Right kidney (tissue), 9 donors: ENCODE results near the gene TMSB4X.
A peak's percentile ranks its signal among the peaks of the same experiment; 100 is the strongest.
"Not testable (repeated sequence)": the region's sequence is repeated elsewhere in the genome, so short reads cannot be mapped to it uniquely, and the experiment has no call there.

Experiments
- DNase-seq: peaks from one replicate; pipeline ENCODE4 v3.0.0-alpha.2; 2016
- long read RNA-seq, 8 donors: transcript quantifications; one replicate each; lab custom pipeline, GENCODE V29; 2026

TMSB4X gene
- long read RNA-seq, donor 1, transcript TMSB4X-203 (2 exons, 1,702 nt): minor isoform, 2,051 of 6,051 reads
- long read RNA-seq, donor 1, transcript TMSB4X-204 (3 exons, 628 nt): major isoform, 3,921 of 6,051 reads
- long read RNA-seq, donor 1, partial matches to known transcripts: 24 of 6,051 reads
- long read RNA-seq, donor 1, other reads (novel, unspliced or antisense): 52 of 6,051 reads
- long read RNA-seq, donor 2, transcript TMSB4X-204 (3 exons, 628 nt): major isoform, 2,338 of 3,518 reads
- long read RNA-seq, donor 2, transcript TMSB4X-203 (2 exons, 1,702 nt): minor isoform, 1,147 of 3,518 reads
- long read RNA-seq, donor 2, partial matches to known transcripts: 12 of 3,518 reads
- long read RNA-seq, donor 2, other reads (novel, unspliced or antisense): 21 of 3,518 reads
- long read RNA-seq, donor 3, transcript TMSB4X-203 (2 exons, 1,702 nt): minor isoform, 814 of 2,331 reads
- long read RNA-seq, donor 3, transcript TMSB4X-204 (3 exons, 628 nt): major isoform, 1,495 of 2,331 reads
- long read RNA-seq, donor 3, partial matches to known transcripts: 5 of 2,331 reads
- long read RNA-seq, donor 3, other reads (novel, unspliced or antisense): 15 of 2,331 reads
- long read RNA-seq, donor 4, transcript TMSB4X-203 (2 exons, 1,702 nt): minor isoform, 1,305 of 3,741 reads
- long read RNA-seq, donor 4, transcript TMSB4X-204 (3 exons, 628 nt): major isoform, 2,368 of 3,741 reads
- long read RNA-seq, donor 4, partial matches to known transcripts: 16 of 3,741 reads
- long read RNA-seq, donor 4, other reads (novel, unspliced or antisense): 51 of 3,741 reads
- long read RNA-seq, donor 5, transcript TMSB4X-204 (3 exons, 628 nt): major isoform, 2,703 of 4,037 reads
- long read RNA-seq, donor 5, transcript TMSB4X-203 (2 exons, 1,702 nt): minor isoform, 1,298 of 4,037 reads
- long read RNA-seq, donor 5, partial matches to known transcripts: 10 of 4,037 reads
- long read RNA-seq, donor 5, other reads (novel, unspliced or antisense): 23 of 4,037 reads
- long read RNA-seq, donor 6, transcript TMSB4X-203 (2 exons, 1,702 nt): minor isoform, 1,388 of 4,198 reads
- long read RNA-seq, donor 6, transcript TMSB4X-204 (3 exons, 628 nt): major isoform, 2,757 of 4,198 reads
- long read RNA-seq, donor 6, partial matches to known transcripts: 12 of 4,198 reads
- long read RNA-seq, donor 6, other reads (novel, unspliced or antisense): 38 of 4,198 reads
- long read RNA-seq, donor 7, transcript TMSB4X-204 (3 exons, 628 nt): major isoform, 4,035 of 6,071 reads
- long read RNA-seq, donor 7, transcript TMSB4X-203 (2 exons, 1,702 nt): minor isoform, 1,961 of 6,071 reads
- long read RNA-seq, donor 7, partial matches to known transcripts: 21 of 6,071 reads
- long read RNA-seq, donor 7, other reads (novel, unspliced or antisense): 50 of 6,071 reads
- long read RNA-seq, donor 8, transcript TMSB4X-204 (3 exons, 628 nt): major isoform, 2,695 of 3,934 reads
- long read RNA-seq, donor 8, transcript TMSB4X-203 (2 exons, 1,702 nt): minor isoform, 1,203 of 3,934 reads
- long read RNA-seq, donor 8, partial matches to known transcripts: 7 of 3,934 reads
- long read RNA-seq, donor 8, other reads (novel, unspliced or antisense): 29 of 3,934 reads

DNA sequence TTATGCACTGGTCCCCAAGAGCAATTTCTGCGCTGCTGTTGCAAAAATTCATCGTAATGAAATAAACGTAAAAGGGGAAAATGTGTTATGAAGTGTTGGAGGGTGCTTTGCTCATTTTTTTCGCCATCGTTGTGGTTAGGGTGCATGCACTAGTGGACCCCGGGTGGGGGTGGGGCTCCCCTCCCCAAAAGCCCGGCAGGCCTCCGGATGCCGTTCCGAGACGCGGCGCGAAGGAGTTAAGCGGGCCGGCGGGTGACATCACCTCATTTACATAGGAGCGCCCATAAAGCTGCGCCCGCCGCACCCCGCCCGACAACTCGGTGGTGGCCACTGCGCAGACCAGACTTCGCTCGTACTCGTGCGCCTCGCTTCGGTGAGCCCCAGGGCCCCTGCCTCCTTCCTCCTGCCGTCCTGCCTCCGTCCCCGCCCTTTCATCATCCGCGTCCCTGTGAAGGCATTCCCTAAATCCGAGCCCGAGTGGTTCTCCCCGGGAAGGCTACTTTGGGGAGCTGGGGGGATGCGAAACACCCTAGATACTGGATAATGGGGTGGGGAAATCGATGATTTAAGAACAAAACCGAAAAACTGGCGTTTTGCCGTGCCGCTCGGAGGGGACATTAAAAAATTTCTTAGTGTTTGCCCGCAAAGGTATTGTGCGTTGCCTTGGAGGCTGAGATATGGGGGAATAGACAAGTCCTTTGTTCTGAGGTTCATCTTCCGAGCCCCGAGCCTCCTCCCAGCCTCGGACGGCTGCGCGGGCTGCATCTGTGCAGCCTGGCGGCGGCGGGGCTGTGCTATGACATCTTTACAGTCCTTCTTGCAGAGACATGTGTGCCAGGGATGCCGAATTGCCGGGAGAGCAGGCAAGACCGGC lies at the start of gene TMSB4X:
Gene TMSB4X, plus strand, starts transcription at position 315 of the 874 bp plus-strand sequence.
- DNase-seq: peak; percentile 78

DNA sequence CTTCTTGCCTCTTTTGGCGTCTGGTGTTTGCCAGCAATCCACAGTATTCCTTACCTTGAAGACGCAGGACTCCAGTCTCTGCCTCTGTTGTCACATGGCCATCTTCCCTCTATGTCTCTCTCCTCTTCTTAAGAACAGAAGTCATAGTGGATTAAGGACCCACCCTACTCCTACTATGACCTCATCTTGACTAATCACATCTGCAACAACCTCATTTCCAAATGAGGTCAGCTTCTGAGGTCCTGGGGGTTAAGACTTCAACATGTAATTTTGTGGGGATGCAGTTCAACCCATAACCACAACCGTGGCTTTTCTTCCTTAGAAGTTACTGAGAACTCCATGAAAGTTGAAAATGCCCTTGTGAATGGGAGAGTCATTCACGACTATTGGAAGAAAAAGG lies 45.2 kb upstream of the TMSB4X start:
- no peak for DNase-seq

DNA sequence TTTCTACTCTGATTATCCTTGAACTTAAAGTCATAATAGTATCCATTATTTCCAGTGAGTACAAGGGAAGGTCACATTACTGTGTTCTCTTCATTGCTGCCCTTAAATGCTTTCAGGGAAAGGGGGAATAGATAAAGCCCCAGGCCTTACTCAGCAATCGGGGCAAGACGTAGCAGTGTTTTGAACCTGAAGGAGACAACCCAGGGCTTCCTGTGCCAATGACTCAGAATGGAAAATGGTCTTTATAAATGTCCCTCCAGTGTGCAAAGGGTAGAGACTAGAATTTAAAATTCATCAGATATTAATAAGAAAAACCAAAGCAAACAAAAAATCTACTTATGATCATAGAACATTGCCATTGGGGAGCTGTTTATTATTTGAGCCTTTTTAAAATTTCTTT lies 44.8 kb upstream of the TMSB4X start:
- no peak for DNase-seq

DNA sequence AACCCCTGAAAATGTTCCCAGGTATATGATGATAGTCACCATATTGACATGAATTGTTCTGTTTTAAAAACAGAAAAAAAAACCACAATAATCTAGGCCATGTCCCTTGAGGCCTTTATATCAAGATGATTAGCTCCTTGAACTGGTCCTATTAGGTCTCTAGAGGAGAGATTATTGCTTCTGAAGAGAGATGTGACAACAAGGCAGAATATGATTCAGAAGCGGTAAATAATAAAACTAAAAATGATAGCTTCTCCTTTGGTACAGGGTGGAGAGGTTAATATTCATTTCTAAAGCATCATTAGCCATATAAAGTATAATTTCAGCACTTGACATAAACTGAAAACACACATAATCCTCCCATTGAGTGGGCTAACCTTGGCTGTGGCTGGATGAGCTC lies 42.7 kb upstream of the TMSB4X start:
- DNase-seq: no peak

DNA sequence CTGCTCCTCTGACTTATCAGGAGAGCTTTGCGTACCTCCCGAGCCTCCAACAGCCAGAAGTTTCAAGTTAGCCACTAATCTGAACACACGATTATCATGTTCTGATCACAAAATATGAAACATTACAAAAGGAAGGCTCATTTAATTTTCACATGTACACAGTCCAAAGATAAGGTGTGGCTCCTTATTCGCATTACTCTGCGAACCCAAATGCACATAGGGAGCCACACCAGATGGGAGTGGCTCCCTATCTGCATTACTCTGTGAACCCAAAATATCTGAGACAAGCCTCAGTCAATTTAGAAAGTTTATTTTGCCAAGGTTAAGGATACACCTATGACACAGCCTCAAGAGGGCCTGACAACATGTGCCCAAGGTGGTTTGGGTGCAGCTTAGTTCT lies 40.1 kb upstream of the TMSB4X start:
- DNase-seq: no peak

DNA sequence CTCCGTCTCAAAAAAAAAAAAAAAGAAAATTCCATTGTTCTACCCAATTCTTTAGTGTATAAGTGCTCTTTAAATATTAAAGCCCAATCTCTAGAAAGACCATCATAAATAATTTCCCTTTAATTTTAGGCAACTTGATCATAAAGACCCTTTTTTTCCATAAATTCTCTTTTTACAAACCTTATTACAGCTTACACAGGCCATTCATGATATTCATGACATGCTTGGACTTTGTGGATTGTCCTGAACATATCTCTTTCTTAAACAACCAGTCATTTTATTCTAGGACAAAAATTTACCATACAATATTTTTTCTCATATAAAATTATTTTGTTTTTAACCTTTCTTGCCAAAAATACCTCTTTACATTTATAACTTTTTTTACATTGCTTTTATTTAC lies 38.0 kb upstream of the TMSB4X start:
- no peak for DNase-seq

DNA sequence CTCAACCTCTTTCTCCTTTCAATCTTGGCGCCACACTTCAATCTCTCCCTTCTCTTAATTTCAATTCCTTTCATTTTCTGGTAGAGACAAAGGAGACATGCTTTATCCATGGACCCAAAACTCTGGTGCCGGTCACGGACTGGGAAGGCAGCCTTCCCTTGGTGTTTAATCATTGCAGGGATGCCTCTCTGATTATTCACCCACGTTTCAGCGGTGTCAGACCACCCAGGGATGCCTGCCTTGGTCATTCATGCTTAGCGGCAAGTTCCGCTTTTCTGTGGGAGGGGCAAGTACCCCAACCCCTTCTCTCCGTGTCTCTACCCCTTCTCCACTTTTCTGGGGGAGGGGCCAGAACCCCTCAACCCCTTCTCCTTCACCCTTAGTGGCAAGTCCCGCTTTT lies 34.4 kb upstream of the TMSB4X start:
- not testable (repeated sequence) for DNase-seq

DNA sequence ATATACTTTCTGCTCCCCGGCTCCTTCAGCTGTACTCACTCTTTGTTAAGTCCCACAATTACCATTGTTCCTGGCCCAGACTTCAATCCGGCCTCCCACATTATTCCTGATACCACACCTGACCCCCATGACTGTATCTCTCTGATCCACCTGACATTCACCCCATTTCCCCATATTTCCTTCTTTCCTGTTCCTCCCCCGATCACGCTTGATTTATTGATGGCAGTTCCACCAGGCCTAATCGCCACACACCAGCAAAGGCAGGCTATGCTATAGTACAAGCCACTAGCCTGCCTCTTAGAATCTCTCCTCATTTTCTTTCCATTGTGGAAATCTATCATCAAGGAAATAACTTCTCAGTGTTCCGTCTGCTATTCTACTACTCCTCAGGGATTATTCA lies 31.3 kb upstream of the TMSB4X start:
- not testable (repeated sequence) for DNase-seq

DNA sequence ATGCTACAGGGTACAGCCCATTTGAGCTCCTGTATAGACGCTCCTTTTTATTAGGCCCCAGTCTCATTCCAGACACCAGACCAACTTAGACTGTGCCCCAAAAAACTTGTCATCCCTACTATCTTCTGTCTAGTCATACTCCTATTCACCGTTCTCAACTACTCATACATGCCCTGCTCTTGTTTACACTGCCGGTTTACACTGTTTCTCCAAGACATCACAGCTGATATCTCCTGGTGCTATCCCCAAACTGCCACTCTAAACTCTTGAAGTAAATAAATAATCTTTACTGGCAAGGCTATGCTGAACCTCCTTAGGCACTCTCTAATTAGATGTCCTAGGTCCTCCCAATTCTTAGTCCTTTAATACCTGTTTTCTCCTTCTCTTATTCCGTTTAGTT lies 30.5 kb upstream of the TMSB4X start:
- DNase-seq: not testable (repeated sequence)

DNA sequence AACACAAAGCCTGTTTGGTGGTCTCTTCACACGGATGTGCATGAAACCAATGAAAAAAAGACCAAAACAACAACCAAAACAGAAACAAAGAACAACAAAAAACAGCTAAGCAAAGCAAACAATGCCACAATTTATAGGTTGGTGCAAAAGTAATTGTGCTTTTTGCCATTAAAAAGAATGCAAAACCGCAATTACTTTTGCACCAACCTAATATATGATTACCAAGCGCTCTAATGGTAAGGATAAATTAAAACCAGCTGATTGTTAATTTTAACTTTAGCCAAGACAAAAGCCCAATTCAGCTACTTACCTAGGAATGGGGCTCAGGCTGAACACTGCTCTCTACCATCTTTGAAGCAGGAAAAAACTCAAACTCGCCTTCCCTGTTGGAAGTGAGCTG lies 29.4 kb upstream of the TMSB4X start:
- no peak for DNase-seq

DNA sequence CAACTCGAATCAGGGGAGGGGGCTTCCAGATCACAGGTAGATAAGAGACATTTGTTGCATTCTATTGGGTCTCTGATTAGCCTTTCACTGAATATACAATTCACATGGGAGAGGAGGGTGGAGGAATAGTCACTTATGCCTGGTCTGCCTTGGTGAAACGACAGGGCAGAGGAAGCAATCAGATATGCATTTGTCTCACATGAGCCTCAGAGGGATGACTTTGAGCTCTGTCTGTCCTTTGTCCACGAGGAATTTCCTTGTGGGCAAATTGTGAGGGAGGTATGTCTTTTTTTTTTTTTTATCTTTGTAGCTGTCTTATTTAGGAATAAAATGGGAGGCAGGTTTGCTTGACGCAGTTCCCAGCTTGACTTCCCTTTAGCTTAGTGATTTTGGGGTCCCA lies 28.5 kb upstream of the TMSB4X start:
- DNase-seq: no peak

DNA sequence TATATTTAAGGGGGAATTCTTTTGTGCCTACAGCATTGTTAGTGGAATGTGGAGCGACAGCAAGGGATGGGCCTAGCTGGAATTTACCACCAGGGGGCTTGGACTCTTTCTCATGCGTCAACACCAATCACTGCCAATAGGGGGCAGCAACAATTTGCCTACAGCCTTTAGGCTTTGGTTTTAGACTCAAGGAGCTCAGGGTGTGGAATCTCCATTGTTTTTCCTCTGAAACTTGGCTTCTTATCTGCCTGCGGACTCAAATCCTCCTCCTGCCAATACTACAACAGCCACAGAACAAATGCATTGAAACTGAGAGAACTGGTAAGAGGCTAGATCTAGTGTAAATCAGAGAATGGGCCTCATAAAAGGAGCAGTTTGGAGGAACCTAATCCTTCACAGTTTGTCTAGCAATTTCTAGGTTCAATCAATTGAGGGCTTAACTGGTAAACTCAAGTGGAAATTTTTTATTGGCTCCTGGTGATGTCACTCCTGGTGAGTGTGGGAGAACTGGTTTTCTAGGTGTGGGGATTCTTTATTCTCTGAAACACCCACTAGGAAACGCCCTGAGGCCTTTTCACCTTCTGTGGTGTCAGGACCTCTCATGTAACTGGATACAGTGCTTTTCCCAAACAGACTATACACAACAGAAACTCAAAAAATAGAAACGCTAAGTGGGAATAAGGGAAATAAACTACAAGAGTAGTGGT lies 27.9 kb upstream of the TMSB4X start:
- DNase-seq: peak; percentile 17

DNA sequence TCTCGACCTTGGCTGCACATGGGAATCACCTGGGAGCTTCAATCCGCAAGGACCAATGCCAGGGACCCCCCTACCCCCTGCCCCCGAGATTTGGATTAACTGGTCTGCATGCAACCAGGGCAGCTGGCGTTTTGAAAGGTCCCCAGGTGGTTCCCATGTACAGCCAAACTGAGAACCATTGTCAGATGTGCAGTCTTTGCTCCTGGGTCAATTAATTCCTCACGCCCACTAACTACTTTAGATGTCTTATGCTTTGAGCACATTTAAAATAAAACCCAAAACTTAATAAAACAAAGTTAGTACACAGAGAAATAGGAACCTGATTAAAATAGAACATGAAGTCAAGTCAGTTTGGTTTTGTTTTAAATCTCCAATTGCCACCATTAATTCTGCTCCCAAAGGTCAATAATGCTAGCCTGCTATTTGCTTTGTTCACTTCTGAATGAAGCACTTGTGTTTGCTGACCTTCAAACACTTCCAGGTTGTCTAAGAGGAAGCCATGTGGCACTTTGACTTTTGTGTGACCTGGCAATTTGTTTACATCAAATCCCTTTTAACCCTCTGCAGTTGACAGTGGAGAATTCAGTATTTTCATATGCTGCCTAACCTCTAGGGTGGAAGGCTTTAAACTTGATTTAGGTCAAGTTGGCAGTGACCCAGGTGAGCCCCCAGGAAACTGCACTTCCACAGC lies 27.2 kb upstream of the TMSB4X start:
- no peak for DNase-seq

DNA sequence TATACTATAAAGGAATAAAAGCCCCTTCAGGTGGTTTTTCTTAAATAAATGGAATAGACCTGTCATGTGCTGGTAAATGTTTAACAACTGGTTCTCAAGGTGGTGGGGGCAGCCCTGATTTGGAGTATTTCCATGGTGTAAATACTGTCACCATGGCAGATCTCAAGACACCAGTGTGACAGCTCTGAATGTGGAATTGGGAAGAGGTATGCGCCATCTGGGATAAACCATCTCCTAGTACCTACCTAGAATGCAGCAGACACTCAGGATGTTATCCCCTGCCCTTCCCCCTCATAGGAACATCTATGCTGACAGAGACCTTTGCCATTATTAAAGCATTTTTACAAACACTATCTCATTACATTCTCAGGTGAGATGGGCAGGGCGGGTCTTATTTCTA lies 26.4 kb upstream of the TMSB4X start:
- DNase-seq: no peak

DNA sequence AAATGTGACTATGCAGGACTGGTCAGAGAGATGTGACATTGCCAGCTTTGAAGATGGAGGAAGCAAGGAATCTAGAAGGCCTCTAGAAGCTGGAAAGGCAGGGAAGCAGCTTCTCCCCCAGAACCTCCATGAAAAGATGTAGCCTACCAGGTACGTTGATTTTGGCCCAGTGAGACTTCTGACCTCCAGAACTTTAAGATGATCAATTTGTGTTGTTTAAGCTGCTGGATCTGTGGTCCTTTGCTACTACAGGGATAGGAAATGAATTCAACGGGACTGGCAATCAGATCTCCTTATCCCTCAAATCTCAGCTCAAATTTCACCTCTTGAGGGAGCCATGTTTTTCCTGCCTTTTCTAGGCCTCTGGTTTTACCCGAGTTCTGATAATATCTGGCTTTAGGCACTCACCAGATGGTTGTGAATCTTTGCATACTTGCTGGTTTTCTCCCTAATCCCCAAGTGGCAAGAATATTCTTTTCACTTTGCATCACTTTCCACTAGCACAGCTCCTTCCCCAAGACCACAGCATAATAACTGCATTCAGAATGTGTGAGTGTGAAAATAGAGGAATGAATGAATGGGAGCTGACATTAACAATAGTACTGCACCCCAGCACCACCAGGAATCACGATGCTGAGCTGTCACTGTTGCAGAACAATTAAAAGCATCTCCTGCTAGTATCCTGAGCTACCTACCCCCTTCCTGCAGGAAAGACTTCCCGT lies 25.5 kb upstream of the TMSB4X start:
- DNase-seq: no peak

DNA sequence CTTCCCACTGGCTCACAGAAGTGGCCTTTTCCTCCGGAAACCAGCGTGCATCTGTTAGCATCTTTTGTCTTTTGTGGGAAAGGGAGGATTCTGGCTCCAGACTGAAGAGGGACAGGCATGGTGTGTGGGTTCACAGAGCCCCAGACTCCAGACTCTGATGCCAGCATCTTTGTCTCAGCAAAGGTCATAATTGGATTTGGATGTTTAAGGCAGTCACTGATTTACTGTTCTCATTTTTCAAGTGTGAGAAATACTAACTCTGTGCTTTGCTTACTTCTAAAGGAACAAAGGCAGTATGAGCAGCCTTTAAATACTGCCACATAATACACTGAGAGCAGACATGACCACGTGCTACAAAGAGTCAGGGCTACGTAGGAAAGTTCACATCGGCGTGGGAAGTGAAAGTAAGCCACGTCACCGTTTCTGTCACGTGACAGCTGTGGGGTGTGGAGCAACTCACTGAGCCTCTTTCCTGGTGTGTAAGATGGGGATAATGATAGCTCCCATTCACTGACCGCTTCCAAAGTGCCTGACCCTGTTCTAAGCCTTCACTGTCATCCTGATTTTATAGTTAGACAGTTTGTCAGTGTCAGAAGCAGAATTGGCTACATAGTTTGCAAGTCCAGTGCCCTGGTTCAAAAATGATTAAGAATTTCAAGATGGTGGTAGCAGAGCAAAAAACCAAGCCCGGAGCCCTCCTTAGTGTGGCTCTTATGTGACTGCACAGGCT lies 24.8 kb upstream of the TMSB4X start:
- DNase-seq: peak; percentile 31

DNA sequence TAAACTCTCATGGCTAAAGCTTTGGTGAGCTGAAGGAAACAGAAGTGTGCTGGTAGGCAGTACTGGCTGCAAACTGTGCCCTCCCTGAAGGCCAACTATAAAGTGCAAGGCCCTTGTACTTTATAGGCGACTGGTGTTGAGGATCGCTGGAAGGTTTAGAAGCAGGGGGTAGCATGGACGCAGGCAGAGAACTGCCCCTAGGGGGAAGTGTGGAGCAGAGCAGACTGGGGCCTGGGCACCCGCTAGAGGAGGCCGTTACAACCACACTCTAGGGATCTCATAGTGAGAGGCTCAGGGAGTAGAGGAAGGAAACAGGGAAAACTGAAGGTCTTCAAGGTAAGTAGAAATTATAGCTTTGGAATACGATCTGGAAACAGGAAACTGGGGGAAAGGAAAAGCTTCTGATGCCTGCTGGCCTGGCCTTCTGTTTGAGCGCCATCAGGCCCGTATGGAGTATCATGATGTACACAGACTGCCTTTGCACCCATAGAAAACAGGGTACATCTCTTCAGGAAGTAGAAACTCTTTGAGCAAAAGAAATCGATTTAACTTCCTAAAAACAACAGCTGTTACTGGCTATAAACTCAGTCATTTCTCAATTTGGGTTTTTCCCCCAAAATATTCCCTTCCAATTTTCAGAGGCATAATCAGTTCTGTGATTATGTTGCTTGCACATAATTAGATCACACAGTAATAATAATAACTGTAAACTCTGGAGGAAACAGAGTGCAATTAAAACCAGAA lies 23.9 kb upstream of the TMSB4X start:
- DNase-seq: no peak
